CD4-positive, alpha-beta T cell (primary cell): Measurements from ENCODE around the gene ACAD8. TPM values are rescaled to one million over a fixed set of nuclear protein-coding genes. Genes with fewer than 3 reads are reported as not detected.

Source experiments
- ATAC-seq: fragments of 200-7000 bp; cut with Tn5 transposase; one replicate; pipeline ENCODE4 v1.10.0; 2022; ENCODE audit warnings: mild to moderate bottlenecking; ENCODE audit not compliant: poor library complexity
- CTCF ChIA-PET: fragments of 350-600 bp; sonication (Branson Sonifier 250); formaldehyde crosslinking; loops from one replicate; lab custom pipeline; 2021; ENCODE audit warnings: antibody characterized with exemption, inconsistent platforms; lab: Charles Lee
- POLR2A ChIA-PET: fragments of 350-600 bp; sonication (Branson Sonifier 250); formaldehyde crosslinking; loops from one replicate; lab custom pipeline; 2021; ENCODE audit warnings: antibody characterized with exemption, inconsistent platforms; lab: Charles Lee
- DNase-seq, 14 experiments: peaks; one replicate each; pipeline ENCODE4 v3.0.0-alpha.2; 2013 to 2020; ENCODE audit warnings: mixed read lengths in 2 of 14
- H3K27ac ChIP-seq, 2 donors: one replicate each; pipeline versions ENCODE4 v1.5.1 to v1.7.0; 2013; ENCODE audit warnings: low read length in 2 of 2, low read depth in 1 of 2, mild to moderate bottlenecking in 1 of 2
- H3K27me3 ChIP-seq, 2 experiments: 1 replicate in 1 of 2; 2 replicates in 1 of 2; pipeline versions ENCODE4 v1.6.1 to v1.7.0; 2013; ENCODE audit warnings: low read length in 2 of 2, control low read depth in 1 of 2, mild to moderate bottlenecking in 1 of 2, moderate library complexity in 1 of 2; ENCODE audit not compliant: insufficient read depth in 2 of 2, control insufficient read depth in 1 of 2
- H3K36me3 ChIP-seq: one replicate; pipeline ENCODE4 v1.6.1; 2013; ENCODE audit warnings: low read length, control low read depth; ENCODE audit not compliant: insufficient read depth
- H3K4me1 ChIP-seq: one replicate; pipeline ENCODE4 v1.6.1; 2013; ENCODE audit warnings: low read length, control low read depth; ENCODE audit not compliant: insufficient read depth
- H3K4me3 ChIP-seq: one replicate; pipeline ENCODE4 v1.5.1; 2013; ENCODE audit warnings: mild to moderate bottlenecking, low read length, moderate library complexity
- H3K9me3 ChIP-seq, 2 experiments: 1 replicate in 1 of 2; 2 replicates in 1 of 2; pipeline versions ENCODE4 v1.6.1 to v1.7.0; 2013; ENCODE audit warnings: low read length in 2 of 2, mild to moderate bottlenecking in 2 of 2, control low read depth in 1 of 2, moderate library complexity in 1 of 2; ENCODE audit not compliant: control insufficient read depth in 1 of 2, insufficient read depth in 1 of 2
- H3K27ac Mint-ChIP-seq: one replicate; pipeline ENCODE4 v1.8.0; 2020; ENCODE audit warnings: mixed read lengths
- H3K27me3 Mint-ChIP-seq: one replicate; pipeline ENCODE4 v1.8.0; 2021; ENCODE audit warnings: mixed read lengths
- H3K36me3 Mint-ChIP-seq: one replicate; pipeline ENCODE4 v1.8.0; 2021; ENCODE audit warnings: low read depth, mixed read lengths
- H3K4me1 Mint-ChIP-seq: one replicate; pipeline ENCODE4 v1.8.0; 2021; ENCODE audit warnings: low read depth, mixed read lengths
- H3K4me3 Mint-ChIP-seq: one replicate; pipeline ENCODE4 v1.8.0; 2020; ENCODE audit warnings: mild to moderate bottlenecking, mixed read lengths
- H3K9me3 Mint-ChIP-seq: one replicate; pipeline ENCODE4 v1.8.0; 2020; ENCODE audit warnings: mixed read lengths
- CTCF ChIP-seq: fragments of 200-600 bp; IDR thresholded peaks from one replicate; pipeline ENCODE4 v1.8.0; 2022; ENCODE audit warnings: antibody characterized with exemption, mild to moderate bottlenecking
- intact Hi-C, 2 experiments: fragments of 100-400 bp; cut with DNase I in 1 of 2; cut with micrococcal nuclease in 1 of 2; formaldehyde crosslinking; loops; one replicate each; pipeline versions ENCODE4 v1.15.1 to v1.9.0; 2023 to 2025; cut with DNase I, micrococcal nuclease
- total RNA-seq, 174 experiments: library from RNA in 2 of 174; stranded (reverse) in 2 of 174; gene quantifications; one replicate each; pipeline ENCODE4 v1.2.3 and lab custom pipeline; 2021 to 2026

ACAD8 gene
- total RNA-seq, 2 experiments from 2014 or later: 15.0 to 16.3 TPM

GRCh38 chr11:134223121-134223520, 30.2 kb upstream of the ACAD8 start:
- H3K4me1 ChIP-seq: peaks cover 37% of the 10 kb centered on the region
- peak overlapping the region; percentile 98 for H3K4me3 Mint-ChIP-seq
- H3K27me3 Mint-ChIP-seq: peaks cover 4% of the 10 kb centered on the region
- H3K27ac ChIP-seq: peak overlapping the region in 1 of 2 donors; percentile 26
- peaks cover 49% of the 10 kb centered on the region for H3K36me3 Mint-ChIP-seq
- H3K27me3 ChIP-seq: no peaks in the 10 kb centered on the region
- peaks cover 67% of the 10 kb centered on the region for H3K4me1 Mint-ChIP-seq
- intact Hi-C loops: loop anchor here (5.0 to 10.0 kb wide), 2 partner anchors 266 to 268 kb away; partner anchors contain the start of gene IGSF9B (in 2 of the 2)
- peak in 2 of 14 experiments; percentile 39 to 52 for DNase-seq
- no peaks in the 10 kb centered on the region for H3K9me3 ChIP-seq
- ATAC-seq: no peak
- peak overlapping the region; percentile 78 for H3K4me3 ChIP-seq
- no peak for TF ChIP-seq CTCF
- CTCF ChIA-PET: interaction anchor here (1.9 kb wide), 1 partner anchor 51 kb away, joined by 6 read pairs; no protein-coding TSS in a partner anchor
- peak overlapping the region; percentile 99 for H3K27ac Mint-ChIP-seq
- no peaks in the 10 kb centered on the region for H3K9me3 Mint-ChIP-seq
- peaks cover 18% of the 10 kb centered on the region for H3K36me3 ChIP-seq
- POLR2A ChIA-PET: interaction anchor here (1.3 to 4.3 kb wide), 7 partner anchors 11 to 53 kb away, joined by 4 to 94 read pairs (median 17); partner anchors contain the start of genes ACAD8, GLB1L3 and THYN1

- H3K36me3 ChIP-seq: peaks cover 9% of the 10 kb centered on the region
These were observed 29.3 kb upstream of the ACAD8 start, which contains the start of the genes NCAPD3 and VPS26B for GRCh38 chr11:134223836-134224709. TSS of gene NCAPD3 (minus strand) at chr11:134223967. CDS start at chr11:134223926, 41 bp downstream. TSS of gene VPS26B (plus strand) at chr11:134224671. CDS start at chr11:134225123, 452 bp downstream.

More at GRCh38 chr11:134223836-134224709, 29.3 kb upstream of the ACAD8 start, which contains the start of the genes NCAPD3 and VPS26B:
- DNase-seq: peak; percentile 92 to 99 (median 94)
- Histone ChIP-seq H3K27ac (peak within 1 kb of the TSS; percentile 88 to 96), H3K9me3 (no peaks in the 10 kb centered on the region), H3K27me3 (no peaks in the 10 kb centered on the region), H3K4me3 (peak within 1 kb of the TSS; percentile 84), H3K4me1 (peaks cover 43% of the 10 kb centered on the region)
- Mint-ChIP-seq H3K27ac (peak within 1 kb of the TSS; percentile 99), H3K9me3 (no peaks in the 10 kb centered on the region), H3K4me1 (peaks cover 69% of the 10 kb centered on the region), H3K27me3 (peaks cover 4% of the 10 kb centered on the region), H3K4me3 (peak within 1 kb of the TSS; percentile 98), H3K36me3 (peaks cover 39% of the 10 kb centered on the region)
- peak; percentile 80 for ATAC-seq
- ChIA-PET POLR2A (interaction anchor here (0.7 to 4.3 kb wide), 16 partner anchors 10 to 296 kb away, joined by 3 to 94 read pairs (median 6); partner anchors contain the start of genes ACAD8, GLB1L3, JAM3 and THYN1), CTCF (interaction anchor here (1.3 to 3.2 kb wide), 5 partner anchors 17 to 52 kb away, joined by 4 to 19 read pairs (median 6); partner anchors contain the start of genes ACAD8, GLB1L3 and THYN1)
- no peak for TF ChIP-seq CTCF
- intact Hi-C loops: loop anchor here (1.0 to 10.0 kb wide), 6 partner anchors 29 to 269 kb away; partner anchors contain the start of genes ACAD8 (in 2 of the 2), IGSF9B (in 2 of the 2), THYN1 (in 2 of the 2) and GLB1L3 (in 1 of the 2)
